Muscle of leg (tissue), 11 donors: Measurements from ENCODE around the gene CHAF1A. TPM values are rescaled to one million over a fixed set of nuclear protein-coding genes. Genes with fewer than 3 reads are reported as not detected.

Experiments
- DNase-seq: peaks from one replicate; pipeline ENCODE4 v3.0.0; 2013
- H3K27ac ChIP-seq: one replicate; pipeline ENCODE4 v1.5.1; 2013; ENCODE audit warnings: mild to moderate bottlenecking, low read length, control low read depth
- H3K27me3 ChIP-seq: one replicate; pipeline ENCODE4 v1.6.1; 2013; ENCODE audit warnings: low read length; ENCODE audit not compliant: control insufficient read depth, insufficient read depth
- H3K36me3 ChIP-seq: one replicate; pipeline ENCODE4 v1.6.1; 2013; ENCODE audit warnings: low read length; ENCODE audit not compliant: control insufficient read depth, insufficient read depth
- H3K4me1 ChIP-seq: one replicate; pipeline ENCODE4 v1.6.1; 2013; ENCODE audit warnings: low read length; ENCODE audit not compliant: control insufficient read depth, insufficient read depth
- H3K4me3 ChIP-seq: one replicate; pipeline ENCODE4 v1.5.1; 2013; ENCODE audit warnings: low read length, control low read depth
- H3K9me3 ChIP-seq: replicated peaks from 2 replicates; pipeline ENCODE4 v1.6.1; 2013; ENCODE audit warnings: low read depth, low read length; ENCODE audit not compliant: control insufficient read depth
- WGBS: methylation state at CpG from one replicate; pipeline ENCODE4 v1.1.5; 2013; ENCODE audit warnings: missing lambda C conversion rate; ENCODE audit not compliant: insufficient coverage; 5-methylcytosine and 5-hydroxymethylcytosine counted together
- polyA plus RNA-seq, 8 donors: library from polyadenylated mRNA; unstranded; fragments of 120-200 nt; gene quantifications; one replicate each; pipeline versions ENCODE4 v1.2.1 to v1.2.3, GENCODE V29; 2013; ENCODE audit warnings: inconsistent platforms in 1 of 8, low replicate concordance in 1 of 8; ENCODE audit not compliant: insufficient read length in 8 of 8, insufficient read depth in 1 of 8
- total RNA-seq: library from RNA; stranded (reverse); fragments of 120-200 nt; gene quantifications from one replicate; pipeline ENCODE4 v1.2.4, GENCODE V29; 2013

CHAF1A gene
- total and polyA plus RNA-seq, 9 donors = 7.6 to 19.3 (median 12.2) TPM

- WGBS = 83% methylated on average over 7 of the region's 16 CpGs
- no peak for DNase-seq
- H3K4me1 ChIP-seq = peaks cover 56% of the 10 kb centered on the region
Observed at GRCh38 chr19:4366666-4367335, 35.6 kb upstream of the CHAF1A start.

GRCh38 chr19:4367336-4367723, 35.1 kb upstream of the CHAF1A start:
- H3K36me3 ChIP-seq = peaks cover 53% of the 10 kb centered on the region
- DNase-seq = no peak
- H3K27me3 ChIP-seq = no peaks in the 10 kb centered on the region
- 88% methylated on average over 9 of the region's 10 CpGs for WGBS
- H3K4me1 ChIP-seq = peaks cover 62% of the 10 kb centered on the region
- no peaks in the 10 kb centered on the region for H3K9me3 ChIP-seq
- no peak overlapping the region for H3K27ac ChIP-seq
- no peak overlapping the region for H3K4me3 ChIP-seq

More at GRCh38 chr19:4366666-4367335, 35.6 kb upstream of the CHAF1A start:
- no peaks in the 10 kb centered on the region for H3K9me3 ChIP-seq
- H3K36me3 ChIP-seq = peaks cover 56% of the 10 kb centered on the region
- H3K4me3 ChIP-seq = no peak overlapping the region
- no peak overlapping the region for H3K27ac ChIP-seq
- no peaks in the 10 kb centered on the region for H3K27me3 ChIP-seq

- WGBS = 82% methylated on average over 10 of the region's 13 CpGs
- H3K36me3 ChIP-seq = peaks cover 49% of the 10 kb centered on the region
- DNase-seq = peak; percentile 31
Observed at GRCh38 chr19:4367781-4368127, 34.7 kb upstream of the CHAF1A start.

GRCh38 chr19:4368128-4368820, 34.2 kb upstream of the CHAF1A start:
- Histone ChIP-seq H3K4me3 (no peak overlapping the region), H3K27ac (peak overlapping the region; percentile 54), H3K4me1 (peaks cover 71% of the 10 kb centered on the region), H3K36me3 (peaks cover 43% of the 10 kb centered on the region), H3K9me3 (no peaks in the 10 kb centered on the region), H3K27me3 (no peaks in the 10 kb centered on the region)
- peak; percentile 61 for DNase-seq
- WGBS = 57% methylated on average over 13 of the region's 19 CpGs

More at GRCh38 chr19:4367781-4368127, 34.7 kb upstream of the CHAF1A start:
- Histone ChIP-seq H3K27me3 (no peaks in the 10 kb centered on the region), H3K4me1 (peaks cover 66% of the 10 kb centered on the region), H3K4me3 (no peak overlapping the region), H3K9me3 (no peaks in the 10 kb centered on the region), H3K27ac (no peak overlapping the region)

- peaks cover 81% of the 10 kb centered on the region for H3K4me1 ChIP-seq
- 36% methylated on average over 6 of the region's 25 CpGs for WGBS
Observed at GRCh38 chr19:4369109-4369887, 33.1 kb upstream of the CHAF1A start.

GRCh38 chr19:4369888-4370260, 32.6 kb upstream of the CHAF1A start:
- Histone ChIP-seq H3K27ac (peak overlapping the region; percentile 69), H3K9me3 (no peaks in the 10 kb centered on the region), H3K4me1 (peaks cover 87% of the 10 kb centered on the region), H3K4me3 (no peak overlapping the region), H3K36me3 (peaks cover 28% of the 10 kb centered on the region), H3K27me3 (no peaks in the 10 kb centered on the region)
- peak; percentile 62 for DNase-seq
- 22% methylated on average over 18 of the region's 21 CpGs for WGBS

More at GRCh38 chr19:4369109-4369887, 33.1 kb upstream of the CHAF1A start:
- Histone ChIP-seq H3K9me3 (no peaks in the 10 kb centered on the region), H3K36me3 (peaks cover 33% of the 10 kb centered on the region), H3K4me3 (no peak overlapping the region), H3K27ac (peak overlapping the region; percentile 54), H3K27me3 (no peaks in the 10 kb centered on the region)
- DNase-seq = peak; percentile 66

GRCh38 chr19:4370418-4371041, 31.9 kb upstream of the CHAF1A start:
- peaks cover 94% of the 10 kb centered on the region for H3K4me1 ChIP-seq
- 84% methylated on average over 9 of the region's 15 CpGs for WGBS
- no peaks in the 10 kb centered on the region for H3K27me3 ChIP-seq
- no peak overlapping the region for H3K4me3 ChIP-seq
- DNase-seq = no peak
- no peaks in the 10 kb centered on the region for H3K9me3 ChIP-seq
- H3K27ac ChIP-seq = peak overlapping the region; percentile 69
- H3K36me3 ChIP-seq = peaks cover 22% of the 10 kb centered on the region

GRCh38 chr19:4371247-4372164, 30.9 kb upstream of the CHAF1A start:
- H3K36me3 ChIP-seq = peaks cover 12% of the 10 kb centered on the region
- DNase-seq = peak; percentile 86
- no peaks in the 10 kb centered on the region for H3K9me3 ChIP-seq
- H3K27me3 ChIP-seq = no peaks in the 10 kb centered on the region
- H3K4me3 ChIP-seq = no peak overlapping the region
- H3K4me1 ChIP-seq = peaks cover 96% of the 10 kb centered on the region
- peak overlapping the region; percentile 83 for H3K27ac ChIP-seq
- WGBS = 72% methylated on average over 31 of the region's 31 CpGs
